Measurements from ENCODE around the gene TSKS.

GRCh38 chr19:49809941-49810389 is 46.9 kb upstream of the TSKS start:
- TF ChIP-seq CTCF (IDR thresholded peaks at IDR 0.05) (no peak), ZFX (IDR thresholded peaks at IDR 0.05; ENCODE audit: borderline replicate concordance) (no peak)
